ENCODE measurements around the gene HELZ. TPM values are rescaled to one million over a fixed set of nuclear protein-coding genes. Genes with fewer than 3 reads are reported as not detected.
"Not testable (repeated sequence)": the region's sequence is repeated elsewhere in the genome, so short reads cannot be mapped to it uniquely, and the experiment has no call there.

HELZ gene
- polyA plus RNA-seq, 3 donors: 24.8 to 44.1 (median 39.9) TPM

DNA sequence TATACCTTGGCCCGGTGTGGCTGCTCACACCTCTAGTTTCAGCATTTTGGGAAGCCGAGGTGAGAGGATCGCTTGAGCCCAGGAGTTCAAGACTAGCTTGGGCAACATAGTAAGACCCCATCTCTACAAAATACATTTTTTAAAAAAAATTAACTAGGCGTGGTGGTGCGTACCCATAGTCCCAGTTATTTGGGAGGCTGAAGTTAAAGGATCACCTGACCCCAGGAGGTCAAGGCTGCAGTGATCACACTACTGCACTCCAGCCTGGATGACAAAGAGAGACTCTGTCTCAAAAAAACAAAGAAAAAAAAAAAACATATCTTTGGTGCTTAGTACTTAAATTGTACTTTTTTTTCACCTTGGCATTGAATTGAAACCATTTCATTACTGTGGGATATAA is 101.7 kb downstream of the HELZ start:
- peaks cover 15% of the 10 kb centered on the region for H3K79me2 ChIP-seq (ENCODE audit: insufficient read depth, low read length)
- no peak overlapping the region for H2AFZ ChIP-seq (ENCODE audit: insufficient read depth, low read depth, low read length, poor library complexity, severe bottlenecking)
- H3K27me3 ChIP-seq (ENCODE audit: control insufficient read depth in 2 of 2, insufficient read depth in 2 of 2, low read length in 2 of 2): no peaks in the 10 kb centered on the region
- no peak overlapping the region for H3K9ac ChIP-seq (ENCODE audit: insufficient read depth, low read length, poor library complexity, severe bottlenecking)
- 90% methylated on average over 2 of the region's 5 CpGs for WGBS (ENCODE audit: insufficient coverage)
- H3K4me3 ChIP-seq (replicated peaks in 1 of 3; ENCODE audit: low read depth in 2 of 3, low read length in 3 of 3): no peak overlapping the region
- Mint-ChIP-seq H3K27ac (peak overlapping the region in 1 of 7 donors; percentile 42), H3K27me3 (ENCODE audit: low read depth in 3 of 3) (no peaks in the 10 kb centered on the region), H3K4me3 (no peak overlapping the region), H3K4me1 (peaks cover 19% of the 10 kb centered on the region), H3K9me3 (peaks cover 0 to 5% (median 3%) of the 10 kb centered on the region in 7 donors), H3K36me3 (peaks cover 73 to 77% of the 10 kb centered on the region in 2 donors)
- TF ChIP-seq CTCF (IDR thresholded peaks at IDR 0.05): no peak
- peaks cover 27% of the 10 kb centered on the region for H4K20me1 ChIP-seq (ENCODE audit: insufficient read depth, low read length)
- H3K27ac ChIP-seq (ENCODE audit: low read depth in 1 of 2, low read length in 2 of 2): no peak overlapping the region
- intact Hi-C loops (cut with micrococcal nuclease): no loop called here
- H3K4me1 ChIP-seq (ENCODE audit: control insufficient read depth in 1 of 2, insufficient read depth in 2 of 2, low read length in 2 of 2): peaks cover 10 to 13% of the 10 kb centered on the region in 2 donors
- peaks cover 75 to 83% of the 10 kb centered on the region in 2 donors for H3K36me3 ChIP-seq (replicated peaks in 1 of 2; ENCODE audit: control insufficient read depth in 1 of 2, insufficient read depth in 2 of 2, low read length in 2 of 2)
- no peak for DNase-seq
- H3K9me3 ChIP-seq (replicated peaks in 1 of 2; ENCODE audit: control insufficient read depth in 1 of 2, insufficient read depth in 1 of 2, low read length in 2 of 2): no peaks in the 10 kb centered on the region
- H3K4me2 ChIP-seq (replicated peaks; ENCODE audit: extremely low read depth, low read length, poor library complexity, severe bottlenecking): no peak overlapping the region

- H3K36me3 Mint-ChIP-seq: peaks cover 69 to 74% of the 10 kb centered on the region in 2 donors
- H3K4me2 ChIP-seq (replicated peaks; ENCODE audit: extremely low read depth, low read length, poor library complexity, severe bottlenecking); H3K4me3 Mint-ChIP-seq; H3K27me3 Mint-ChIP-seq (ENCODE audit: low read depth in 3 of 3); H2AFZ ChIP-seq (ENCODE audit: insufficient read depth, low read depth, low read length, poor library complexity, severe bottlenecking); H3K9me3 ChIP-seq (replicated peaks in 1 of 2; ENCODE audit: control insufficient read depth in 1 of 2, insufficient read depth in 1 of 2, low read length in 2 of 2); intact Hi-C loops (cut with micrococcal nuclease); H3K9me3 Mint-ChIP-seq; H3K27me3 ChIP-seq (ENCODE audit: control insufficient read depth in 2 of 2, insufficient read depth in 2 of 2, low read length in 2 of 2); H3K27ac ChIP-seq (ENCODE audit: low read depth in 1 of 2, low read length in 2 of 2); H3K9ac ChIP-seq (ENCODE audit: insufficient read depth, low read length, poor library complexity, severe bottlenecking); H3K4me3 ChIP-seq (replicated peaks in 1 of 3; ENCODE audit: low read depth in 2 of 3, low read length in 3 of 3); DNase-seq: not testable (repeated sequence)
- peaks cover 24% of the 10 kb centered on the region for H3K4me1 Mint-ChIP-seq
- H4K20me1 ChIP-seq (ENCODE audit: insufficient read depth, low read length): peaks cover 36% of the 10 kb centered on the region
- peaks cover 73 to 83% of the 10 kb centered on the region in 2 donors for H3K36me3 ChIP-seq (replicated peaks in 1 of 2; ENCODE audit: control insufficient read depth in 1 of 2, insufficient read depth in 2 of 2, low read length in 2 of 2)
- peak overlapping the region in 1 of 7 donors; percentile 26 for H3K27ac Mint-ChIP-seq
- WGBS (ENCODE audit: insufficient coverage): no CpG with 5 or more reads among the region's 1 CpG
- H3K4me1 ChIP-seq (ENCODE audit: control insufficient read depth in 1 of 2, insufficient read depth in 2 of 2, low read length in 2 of 2): peaks cover 10 to 13% of the 10 kb centered on the region in 2 donors
- H3K79me2 ChIP-seq (ENCODE audit: insufficient read depth, low read length): peaks cover 12% of the 10 kb centered on the region
Measured at GRCh38 chr17:67142030-67142429, 103.0 kb downstream of the HELZ start.

Data from CD14-positive monocyte (primary cell).